Measurements from ENCODE around the gene F13B.
"Not testable (repeated sequence)": the region's sequence is repeated elsewhere in the genome, so short reads cannot be mapped to it uniquely, and the experiment has no call there.

F13B gene

DNA sequence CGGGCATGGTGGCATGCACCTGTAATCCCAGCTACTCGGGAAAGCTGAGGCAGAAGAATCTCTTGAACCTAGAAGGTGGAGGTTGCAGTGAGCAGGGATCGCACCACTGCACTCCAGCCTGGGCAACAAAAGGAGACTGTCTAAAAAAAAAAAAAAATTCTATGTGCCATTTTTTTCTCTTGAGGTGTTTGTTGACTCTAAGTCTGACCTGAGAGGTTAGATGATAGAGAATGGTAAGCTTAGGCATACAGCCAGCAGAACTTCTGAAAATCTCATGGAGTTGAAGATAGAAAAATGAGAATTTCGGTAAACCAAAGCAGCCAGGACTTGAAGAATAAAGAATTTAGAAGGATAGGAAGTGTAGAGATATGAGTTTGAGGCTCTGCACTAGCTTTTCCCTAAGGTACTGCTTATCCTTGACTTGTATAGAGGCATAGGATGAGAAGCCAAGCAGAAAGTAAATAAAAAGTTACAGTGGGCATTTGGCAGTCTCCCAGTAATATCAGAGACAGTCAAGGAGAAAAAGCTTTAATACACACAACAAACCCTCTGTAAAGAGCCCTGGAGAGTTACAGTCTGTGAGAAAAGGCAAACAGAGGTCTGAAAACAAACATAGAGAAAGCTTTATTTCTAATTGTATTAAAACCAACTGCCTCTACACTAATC lies 24.3 kb downstream of the F13B start:
- DNase-seq (ENCODE audit: low spot score), result no peak

- no peak for DNase-seq (ENCODE audit: low spot score)
Observed at GRCh38 chr1:197041486-197042353, 25.3 kb downstream of the F13B start.

- no peak for DNase-seq (ENCODE audit: low spot score)
Observed at GRCh38 chr1:197036861-197037260, 30.2 kb downstream of the F13B start.

DNA sequence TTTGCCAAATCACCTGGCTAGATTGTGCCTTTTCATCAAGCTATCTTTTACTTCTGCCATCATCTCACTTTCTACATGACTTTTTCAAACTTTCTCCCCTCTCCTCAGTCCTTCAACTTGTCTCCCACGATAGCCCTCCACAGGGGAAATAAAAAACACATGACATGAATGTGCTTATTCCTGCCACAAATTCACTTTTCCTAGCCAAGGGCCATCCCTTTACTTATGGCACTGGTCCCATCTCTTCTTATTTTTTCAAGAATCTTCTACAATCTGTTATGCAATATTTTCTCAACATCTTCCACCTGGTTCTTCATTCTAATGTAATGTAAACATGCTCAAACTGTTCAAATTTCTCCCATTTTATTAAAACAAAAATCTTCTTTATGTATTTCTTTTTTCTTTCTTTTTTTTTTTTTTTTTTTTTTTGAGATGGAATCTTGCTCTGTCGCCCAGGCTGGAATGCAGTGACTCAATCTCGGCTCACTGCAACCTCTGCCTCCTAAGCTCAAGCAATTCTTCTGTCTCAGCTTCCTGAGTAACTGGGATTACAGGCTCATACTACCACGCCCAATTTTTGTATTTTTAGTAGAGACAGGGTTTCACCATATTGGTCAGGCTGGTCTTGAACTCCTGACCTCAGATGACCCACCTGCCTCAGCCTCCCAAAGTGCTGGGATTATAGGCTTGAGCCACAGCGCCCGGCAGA lies 32.3 kb downstream of the F13B start:
- not testable (repeated sequence) for DNase-seq (ENCODE audit: low spot score)

GRCh38 chr1:197029749-197030148 lies 37.3 kb downstream of the F13B start:
- DNase-seq (ENCODE audit: low spot score), result no peak

- no peak for DNase-seq (ENCODE audit: low spot score)
Observed at GRCh38 chr1:197027359-197027758, 39.7 kb downstream of the F13B start.

- no peak for DNase-seq (ENCODE audit: low spot score)
Observed at GRCh38 chr1:197024460-197024859, 42.6 kb downstream of the F13B start.

GRCh38 chr1:197021716-197022115 lies 45.3 kb downstream of the F13B start:
- DNase-seq (ENCODE audit: low spot score), result no peak

DNA sequence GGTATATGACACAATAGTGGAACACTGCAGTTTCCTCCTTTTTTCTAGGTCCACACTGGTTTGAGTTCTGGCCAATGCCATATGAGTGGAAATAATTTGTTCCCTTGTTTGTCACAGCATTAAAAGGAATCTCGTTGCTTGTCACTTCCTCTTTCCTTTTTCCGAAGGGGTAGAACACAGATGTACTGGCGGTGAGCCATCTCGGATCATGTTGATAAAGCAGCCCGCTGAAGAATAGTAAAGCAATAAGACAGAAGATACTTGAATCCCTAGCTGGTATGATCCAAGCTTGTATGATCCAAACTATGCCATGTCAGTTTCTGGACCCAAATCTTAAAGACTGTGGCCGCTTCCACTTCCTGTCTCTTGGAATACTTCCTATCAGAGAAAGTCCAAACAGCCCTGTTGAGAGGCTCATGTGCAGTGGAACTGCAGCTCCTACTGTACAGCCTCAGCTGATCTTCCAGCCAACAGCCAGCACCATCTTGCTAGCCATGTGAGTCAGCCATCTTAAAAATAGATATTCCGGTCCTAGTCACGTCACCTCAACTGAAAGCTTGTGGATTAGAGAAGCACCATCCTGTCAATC lies 49.4 kb downstream of the F13B start:
- no peak for DNase-seq (ENCODE audit: low spot score)

DNA sequence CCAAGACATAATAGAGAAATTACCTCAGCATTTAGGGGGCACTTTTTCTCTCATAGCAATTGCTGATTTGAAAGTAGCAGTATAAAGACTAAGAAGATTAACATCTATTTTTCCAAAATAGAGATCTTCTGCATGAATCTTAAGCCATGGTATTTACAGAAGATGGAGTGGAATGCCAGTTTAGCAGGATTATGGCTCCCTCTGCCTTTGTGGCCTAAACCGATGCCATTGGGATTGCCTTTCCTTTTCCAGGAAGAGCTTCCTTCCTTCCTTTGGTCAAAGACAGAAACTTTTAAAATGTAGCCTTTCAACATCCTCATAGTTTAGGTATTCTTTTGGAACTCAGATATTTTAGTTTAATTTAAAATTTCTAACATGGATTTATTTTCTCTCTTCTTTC lies 50.3 kb downstream of the F13B start:
- no peak for DNase-seq (ENCODE audit: low spot score)

- no peak for DNase-seq (ENCODE audit: low spot score)
Observed at GRCh38 chr1:197013234-197013633, 53.8 kb downstream of the F13B start.

DNA sequence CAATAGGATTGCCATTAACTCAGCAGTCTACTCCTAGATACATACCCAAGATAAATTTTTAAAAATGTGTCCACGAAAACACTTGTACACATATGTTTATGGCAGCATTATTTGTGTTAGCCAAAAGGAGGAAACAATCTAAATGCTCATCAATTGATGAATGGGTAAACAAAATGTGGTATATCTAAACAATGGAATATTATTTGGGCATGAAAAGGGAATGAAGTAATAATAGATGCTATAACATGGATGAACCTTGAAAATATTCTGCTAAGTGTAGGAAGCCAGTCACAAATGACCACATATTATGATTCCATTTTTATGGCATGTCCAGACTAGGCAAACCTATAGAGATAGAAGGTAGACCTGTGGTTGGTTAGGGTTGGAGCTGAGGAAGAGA lies 55.4 kb downstream of the F13B start:
- no peak for DNase-seq (ENCODE audit: low spot score)

GRCh38 chr1:197008861-197009260 lies 58.2 kb downstream of the F13B start:
- no peak for DNase-seq (ENCODE audit: low spot score)

DNA sequence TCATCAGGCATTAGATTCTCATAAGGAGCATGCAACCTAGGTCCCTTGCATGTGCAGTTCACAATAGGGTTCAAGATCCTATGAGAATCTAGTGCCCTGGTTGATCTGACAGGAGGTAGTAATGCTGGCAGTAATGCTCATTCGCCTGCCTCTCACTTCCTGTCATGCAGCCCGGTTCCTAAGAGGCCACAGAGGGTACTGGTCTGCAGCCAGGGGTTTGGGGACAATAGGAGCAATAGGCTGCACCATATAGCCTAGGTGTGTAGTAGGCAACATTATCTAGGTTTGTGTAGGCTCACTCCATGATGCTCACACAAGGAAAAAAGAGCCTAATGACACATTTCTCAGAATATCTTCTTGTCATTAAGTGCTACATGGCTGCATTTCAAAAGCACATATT lies 63.9 kb downstream of the F13B start:
- DNase-seq (ENCODE audit: low spot score), result no peak

DNA sequence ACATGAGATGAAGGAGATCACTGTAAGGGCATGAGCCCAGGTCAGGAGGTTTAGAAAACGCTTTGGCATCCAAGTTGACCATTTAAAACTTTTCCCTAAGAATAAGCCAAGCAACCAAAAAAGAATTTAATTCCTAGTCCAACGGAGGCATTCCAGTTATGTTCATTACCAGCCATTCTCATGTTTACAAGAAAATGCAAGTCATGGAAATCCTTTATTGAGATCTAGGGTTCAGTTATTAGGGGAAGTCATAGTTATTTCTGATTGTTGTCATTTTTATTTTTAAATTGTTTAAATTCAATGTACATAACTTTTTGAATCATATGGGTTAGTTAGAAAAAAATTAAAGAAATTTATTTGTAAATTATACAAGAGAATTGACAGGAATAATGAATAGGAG lies 65.2 kb downstream of the F13B start:
- no peak for DNase-seq (ENCODE audit: low spot score)

- no peak for DNase-seq (ENCODE audit: low spot score)
Observed at GRCh38 chr1:196997423-196997822, 69.6 kb downstream of the F13B start.

DNA sequence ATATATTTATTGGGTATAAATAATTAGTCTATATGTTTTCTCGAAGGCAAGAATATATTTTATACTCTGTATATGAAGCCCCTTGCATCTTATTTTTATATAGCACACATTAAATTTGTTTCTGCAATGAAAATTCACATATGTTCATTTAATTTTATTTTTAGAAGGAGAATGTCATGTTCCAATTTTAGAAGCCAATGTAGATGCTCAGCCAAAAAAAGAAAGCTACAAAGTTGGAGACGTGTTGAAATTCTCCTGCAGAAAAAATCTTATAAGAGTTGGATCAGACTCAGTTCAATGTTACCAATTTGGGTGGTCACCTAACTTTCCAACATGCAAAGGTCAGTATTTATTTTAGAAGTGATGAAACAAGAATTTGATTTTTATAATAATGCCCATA lies 73.1 kb downstream of the F13B start:
- no peak for DNase-seq (ENCODE audit: low spot score)

GRCh38 chr1:196991919-196992651 lies 75.0 kb downstream of the F13B start:
- DNase-seq (ENCODE audit: low spot score), result peak; percentile 47
